Activated CD8-positive, alpha-beta memory T cell treated with anti-CD3 and anti-CD28 coated beads, Interleukin-2, amount 50 U/mL, for 24 hours (primary cell): ENCODE measurements around the gene CDKN1A.
"Not testable (repeated sequence)": the region's sequence is repeated elsewhere in the genome, so short reads cannot be mapped to it uniquely, and the experiment has no call there.

ENCODE experiments used
- DNase-seq: peaks from one replicate; pipeline ENCODE4 v3.0.0-alpha.2; 2020; ENCODE audit errors: extremely low read depth

Gene CDKN1A

GRCh38 chr6:36678488-36679042 is at the start of gene CDKN1A:
Gene CDKN1A, plus strand, starts transcription at chr6:36678714. Its CDS starts 5,388 bp downstream, at chr6:36684102.
- DNase-seq: no peak

- no peak for DNase-seq
Observed at GRCh38 chr6:36629784-36630183, 48.7 kb upstream of the CDKN1A start.

- DNase-seq: no peak
Observed at GRCh38 chr6:36631326-36632011, 47.0 kb upstream of the CDKN1A start.

GRCh38 chr6:36633370-36633769 is 45.1 kb upstream of the CDKN1A start:
- no peak for DNase-seq

GRCh38 chr6:36633915-36634314 is 44.6 kb upstream of the CDKN1A start:
- DNase-seq: no peak

GRCh38 chr6:36634317-36635108 is 44.0 kb upstream of the CDKN1A start:
- no peak for DNase-seq

GRCh38 chr6:36636283-36636682 is 42.2 kb upstream of the CDKN1A start:
- DNase-seq: no peak

- no peak for DNase-seq
Observed at GRCh38 chr6:36636687-36637418, 41.7 kb upstream of the CDKN1A start.

GRCh38 chr6:36638579-36638978 is 39.9 kb upstream of the CDKN1A start:
- no peak for DNase-seq

- DNase-seq: no peak
Observed at GRCh38 chr6:36639171-36639808, 39.2 kb upstream of the CDKN1A start.

GRCh38 chr6:36641543-36641942 is 37.0 kb upstream of the CDKN1A start:
- no peak for DNase-seq

- no peak for DNase-seq
Observed at GRCh38 chr6:36642913-36643817, 35.3 kb upstream of the CDKN1A start.

- DNase-seq: no peak
Observed at GRCh38 chr6:36643977-36644376, 34.5 kb upstream of the CDKN1A start.

GRCh38 chr6:36649086-36649485 is 29.4 kb upstream of the CDKN1A start:
- no peak for DNase-seq

- no peak for DNase-seq
Observed at GRCh38 chr6:36649701-36650484, 28.6 kb upstream of the CDKN1A start.

- DNase-seq: no peak
Observed at GRCh38 chr6:36650848-36651478, 27.6 kb upstream of the CDKN1A start.

GRCh38 chr6:36651659-36652379 is 26.7 kb upstream of the CDKN1A start:
- no peak for DNase-seq

GRCh38 chr6:36654469-36654868 is 24.0 kb upstream of the CDKN1A start:
- not testable (repeated sequence) for DNase-seq
